Measurements from ENCODE around the gene ST6GALNAC3. TPM values are rescaled to one million over a fixed set of nuclear protein-coding genes. Genes with fewer than 3 reads are reported as not detected.

Gene ST6GALNAC3
- total RNA-seq, 2 donors from 2014 or later = 6.3 to 7.6 TPM

DNA sequence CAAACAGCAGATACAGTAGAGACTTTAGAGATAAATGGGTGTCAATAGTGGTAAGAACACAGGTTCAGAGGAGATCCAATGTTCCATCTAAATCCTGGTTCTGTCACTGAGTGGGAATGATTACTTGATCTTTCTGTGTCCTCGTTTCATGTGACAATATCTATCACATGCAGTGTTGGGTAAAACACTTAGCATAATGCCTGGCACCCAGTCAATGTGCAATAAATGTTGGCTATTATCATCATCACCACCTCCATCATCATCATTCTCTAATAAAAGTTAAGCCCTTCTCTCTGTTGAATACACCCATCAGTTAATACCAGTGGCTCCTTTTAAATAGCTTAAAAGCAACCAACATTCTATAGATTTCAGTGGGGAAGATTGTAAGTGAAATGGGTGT lies 184.7 kb downstream of the ST6GALNAC3 start:
- DNase-seq = no peak
- H3K27ac ChIP-seq (ENCODE audit: low read depth, low read length) = no peak overlapping the region
- H3K4me3 Mint-ChIP-seq = no peak overlapping the region
- H3K27me3 Mint-ChIP-seq (ENCODE audit: insufficient read depth) = no peaks in the 10 kb centered on the region
- H3K4me1 ChIP-seq (ENCODE audit: control insufficient read depth, insufficient read depth, low read length) = no peaks in the 10 kb centered on the region
- no peak overlapping the region for H3K27ac Mint-ChIP-seq
- no peaks in the 10 kb centered on the region for H3K36me3 ChIP-seq (ENCODE audit: control insufficient read depth, insufficient read depth, low read length)
- peaks cover 3% of the 10 kb centered on the region for H3K4me1 Mint-ChIP-seq
- H3K36me3 Mint-ChIP-seq (ENCODE audit: low read depth) = no peaks in the 10 kb centered on the region
- TF ChIP-seq, protein P1, sequence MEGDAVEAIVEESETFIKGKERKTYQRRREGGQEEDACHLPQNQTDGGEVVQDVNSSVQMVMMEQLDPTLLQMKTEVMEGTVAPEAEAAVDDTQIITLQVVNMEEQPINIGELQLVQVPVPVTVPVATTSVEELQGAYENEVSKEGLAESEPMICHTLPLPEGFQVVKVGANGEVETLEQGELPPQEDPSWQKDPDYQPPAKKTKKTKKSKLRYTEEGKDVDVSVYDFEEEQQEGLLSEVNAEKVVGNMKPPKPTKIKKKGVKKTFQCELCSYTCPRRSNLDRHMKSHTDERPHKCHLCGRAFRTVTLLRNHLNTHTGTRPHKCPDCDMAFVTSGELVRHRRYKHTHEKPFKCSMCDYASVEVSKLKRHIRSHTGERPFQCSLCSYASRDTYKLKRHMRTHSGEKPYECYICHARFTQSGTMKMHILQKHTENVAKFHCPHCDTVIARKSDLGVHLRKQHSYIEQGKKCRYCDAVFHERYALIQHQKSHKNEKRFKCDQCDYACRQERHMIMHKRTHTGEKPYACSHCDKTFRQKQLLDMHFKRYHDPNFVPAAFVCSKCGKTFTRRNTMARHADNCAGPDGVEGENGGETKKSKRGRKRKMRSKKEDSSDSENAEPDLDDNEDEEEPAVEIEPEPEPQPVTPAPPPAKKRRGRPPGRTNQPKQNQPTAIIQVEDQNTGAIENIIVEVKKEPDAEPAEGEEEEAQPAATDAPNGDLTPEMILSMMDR (conservative IDR thresholded peaks at IDR 0.05) = no peak
- WGBS, 2 experiments (ENCODE audit: insufficient coverage in 1 of 2, insufficient read length in 1 of 2) = 81 to 100% methylated on average over 1 of the region's 1 CpG
- no peaks in the 10 kb centered on the region for H3K27me3 ChIP-seq (ENCODE audit: control insufficient read depth, insufficient read depth, low read length, poor library complexity, severe bottlenecking)
- H3K9me3 ChIP-seq (ENCODE audit: control insufficient read depth, low read length) = no peaks in the 10 kb centered on the region
- H3K9ac ChIP-seq (ENCODE audit: extremely low read depth, low read length, poor library complexity, severe bottlenecking) = no peak overlapping the region
- H3K4me3 ChIP-seq (ENCODE audit: low read length) = no peak overlapping the region
- H3K9me3 Mint-ChIP-seq = no peaks in the 10 kb centered on the region

DNA sequence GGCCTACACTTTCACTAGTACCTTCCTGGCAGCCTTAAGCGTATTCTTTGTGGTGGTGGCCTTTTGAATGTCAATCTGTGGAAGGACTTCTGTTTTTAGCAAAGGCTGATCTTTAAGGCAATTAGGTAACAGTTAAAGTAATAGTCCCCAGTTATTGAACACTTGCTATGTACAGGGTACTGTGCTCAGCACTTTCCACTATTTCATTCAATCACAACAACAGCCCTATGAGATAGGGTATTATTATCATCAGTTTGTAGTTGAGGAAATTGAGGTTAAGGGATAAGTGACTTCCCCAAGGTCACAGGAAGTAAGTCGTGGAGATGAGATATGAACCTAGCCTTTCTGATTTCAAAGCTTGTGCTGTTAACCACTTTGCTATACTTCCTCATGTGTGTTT lies 185.7 kb downstream of the ST6GALNAC3 start:
- Histone ChIP-seq H3K9ac (ENCODE audit: extremely low read depth, low read length, poor library complexity, severe bottlenecking) (no peak overlapping the region), H3K4me3 (ENCODE audit: low read length) (no peak overlapping the region), H3K4me1 (ENCODE audit: control insufficient read depth, insufficient read depth, low read length) (no peaks in the 10 kb centered on the region), H3K36me3 (ENCODE audit: control insufficient read depth, insufficient read depth, low read length) (no peaks in the 10 kb centered on the region), H3K27ac (ENCODE audit: low read depth, low read length) (no peak overlapping the region), H3K9me3 (ENCODE audit: control insufficient read depth, low read length) (no peaks in the 10 kb centered on the region), H3K27me3 (ENCODE audit: control insufficient read depth, insufficient read depth, low read length, poor library complexity, severe bottlenecking) (no peaks in the 10 kb centered on the region)
- H3K9me3 Mint-ChIP-seq = no peaks in the 10 kb centered on the region
- H3K36me3 Mint-ChIP-seq (ENCODE audit: low read depth) = no peaks in the 10 kb centered on the region
- no peak overlapping the region for H3K27ac Mint-ChIP-seq
- 98% methylated on average over 2 of the region's 2 CpGs; no CpG with 5 or more reads in 1 of the 2 experiments for WGBS, 2 experiments (ENCODE audit: insufficient coverage in 1 of 2, insufficient read length in 1 of 2)
- DNase-seq = no peak
- no peaks in the 10 kb centered on the region for H3K27me3 Mint-ChIP-seq (ENCODE audit: insufficient read depth)
- TF ChIP-seq, protein P1 (conservative IDR thresholded peaks at IDR 0.05) = no peak
- peaks cover 2% of the 10 kb centered on the region for H3K4me1 Mint-ChIP-seq
- H3K4me3 Mint-ChIP-seq = no peak overlapping the region

DNA sequence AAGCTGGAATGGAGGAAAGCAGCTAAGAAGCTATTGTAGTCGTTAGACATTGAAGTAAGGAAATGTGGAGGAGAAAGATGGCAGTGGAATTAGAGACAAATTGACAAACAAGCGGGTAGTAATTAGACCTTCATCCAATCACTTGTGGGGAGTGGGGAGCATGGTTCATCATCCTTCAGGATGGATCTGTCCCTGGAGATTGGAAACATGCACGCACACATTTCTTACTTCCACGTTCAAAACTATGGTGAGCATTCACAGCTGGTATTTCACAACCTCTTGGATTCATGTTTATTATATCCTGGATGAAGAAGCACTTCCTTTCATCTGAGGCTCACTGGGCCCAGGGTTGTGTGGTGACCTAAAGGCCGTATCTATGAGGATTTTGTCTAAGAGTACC lies 188.1 kb downstream of the ST6GALNAC3 start:
- no peak overlapping the region for H3K9ac ChIP-seq (ENCODE audit: extremely low read depth, low read length, poor library complexity, severe bottlenecking)
- no peak for DNase-seq
- Mint-ChIP-seq H3K4me1 (peaks cover 5% of the 10 kb centered on the region), H3K27ac (no peak overlapping the region), H3K4me3 (no peak overlapping the region), H3K27me3 (ENCODE audit: insufficient read depth) (no peaks in the 10 kb centered on the region), H3K36me3 (ENCODE audit: low read depth) (no peaks in the 10 kb centered on the region), H3K9me3 (no peaks in the 10 kb centered on the region)
- 94 to 97% methylated on average over 3 to 5 of the region's 5 CpGs for WGBS, 2 experiments (ENCODE audit: insufficient coverage in 1 of 2, insufficient read length in 1 of 2)
- no peaks in the 10 kb centered on the region for H3K4me1 ChIP-seq (ENCODE audit: control insufficient read depth, insufficient read depth, low read length)
- no peak overlapping the region for H3K4me3 ChIP-seq (ENCODE audit: low read length)
- no peak overlapping the region for H3K27ac ChIP-seq (ENCODE audit: low read depth, low read length)
- no peaks in the 10 kb centered on the region for H3K27me3 ChIP-seq (ENCODE audit: control insufficient read depth, insufficient read depth, low read length, poor library complexity, severe bottlenecking)
- no peaks in the 10 kb centered on the region for H3K9me3 ChIP-seq (ENCODE audit: control insufficient read depth, low read length)
- no peaks in the 10 kb centered on the region for H3K36me3 ChIP-seq (ENCODE audit: control insufficient read depth, insufficient read depth, low read length)
- TF ChIP-seq, protein P1 (conservative IDR thresholded peaks at IDR 0.05) = no peak
